WI38 (cell line): ENCODE data around the gene SSC4D.

ENCODE experiments used
- H3K4me3 ChIP-seq: 2 replicates; pipeline ENCODE4 v1.5.1; 2011; ENCODE audit warnings: low read depth, mild to moderate bottlenecking, control low read depth, low read length
- TF ChIP-seq, protein P1 (sequence below): IDR thresholded peaks from 2 replicates; pipeline ENCODE4 v1.5.1; 2012; ENCODE audit warnings: low read depth, mild to moderate bottlenecking, control low read depth, low read length

SSC4D gene

DNA sequence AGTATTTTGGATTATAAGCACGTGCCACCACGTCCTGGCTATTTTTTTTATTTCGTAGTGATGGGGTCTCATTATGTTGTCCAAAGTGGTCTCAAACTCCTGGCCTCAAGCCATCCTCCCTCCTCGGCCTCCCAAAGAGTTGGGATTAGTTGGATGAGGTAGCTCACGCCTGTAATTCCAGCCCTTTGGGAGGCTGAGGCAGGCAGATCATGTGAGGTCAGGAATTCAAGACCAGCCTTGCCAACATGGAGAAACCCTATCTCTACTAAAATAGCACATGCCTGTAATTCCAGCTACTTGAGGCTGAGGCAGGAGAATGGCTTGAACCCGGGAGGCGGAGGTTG is 28.9 kb downstream of the SSC4D start:
- TF ChIP-seq, protein P1, sequence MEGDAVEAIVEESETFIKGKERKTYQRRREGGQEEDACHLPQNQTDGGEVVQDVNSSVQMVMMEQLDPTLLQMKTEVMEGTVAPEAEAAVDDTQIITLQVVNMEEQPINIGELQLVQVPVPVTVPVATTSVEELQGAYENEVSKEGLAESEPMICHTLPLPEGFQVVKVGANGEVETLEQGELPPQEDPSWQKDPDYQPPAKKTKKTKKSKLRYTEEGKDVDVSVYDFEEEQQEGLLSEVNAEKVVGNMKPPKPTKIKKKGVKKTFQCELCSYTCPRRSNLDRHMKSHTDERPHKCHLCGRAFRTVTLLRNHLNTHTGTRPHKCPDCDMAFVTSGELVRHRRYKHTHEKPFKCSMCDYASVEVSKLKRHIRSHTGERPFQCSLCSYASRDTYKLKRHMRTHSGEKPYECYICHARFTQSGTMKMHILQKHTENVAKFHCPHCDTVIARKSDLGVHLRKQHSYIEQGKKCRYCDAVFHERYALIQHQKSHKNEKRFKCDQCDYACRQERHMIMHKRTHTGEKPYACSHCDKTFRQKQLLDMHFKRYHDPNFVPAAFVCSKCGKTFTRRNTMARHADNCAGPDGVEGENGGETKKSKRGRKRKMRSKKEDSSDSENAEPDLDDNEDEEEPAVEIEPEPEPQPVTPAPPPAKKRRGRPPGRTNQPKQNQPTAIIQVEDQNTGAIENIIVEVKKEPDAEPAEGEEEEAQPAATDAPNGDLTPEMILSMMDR, result no peak
- H3K4me3 ChIP-seq, result no peak overlapping the region

DNA sequence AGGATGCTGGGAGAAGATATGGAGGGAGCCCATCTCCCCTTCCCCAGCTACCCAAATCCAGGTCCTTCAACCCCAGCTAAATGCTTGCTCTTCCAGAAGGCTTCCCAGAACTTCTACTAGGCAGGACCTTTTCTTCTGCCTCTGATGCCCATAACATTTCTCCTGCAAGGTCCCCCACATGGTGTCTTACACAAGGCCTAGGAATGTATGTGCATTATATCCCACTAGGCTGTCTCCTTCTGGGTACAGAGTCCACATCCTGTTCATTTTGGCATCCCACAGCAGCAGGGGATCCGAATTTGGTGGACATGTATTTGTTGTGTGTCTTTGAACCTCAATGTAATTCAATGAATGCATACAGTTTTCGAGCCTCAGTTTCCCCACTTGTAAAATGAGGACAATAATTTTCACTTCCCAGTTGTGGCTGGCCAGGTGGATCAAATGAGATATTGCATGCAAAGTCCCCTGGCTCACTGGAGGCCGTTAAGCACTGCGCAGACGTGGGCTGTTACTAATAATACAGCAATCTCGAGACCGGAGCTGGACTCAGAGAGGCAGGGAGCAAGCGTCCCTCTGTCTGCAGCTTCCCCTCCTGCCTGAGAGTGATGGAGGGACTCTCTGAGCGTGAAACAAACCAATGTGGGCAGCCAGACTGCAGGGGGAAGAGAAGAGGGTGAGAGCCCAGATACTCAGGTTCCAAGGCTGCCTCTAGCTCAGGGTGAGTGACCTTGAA is 32.1 kb downstream of the SSC4D start:
- TF ChIP-seq, protein P1, result no peak

DNA sequence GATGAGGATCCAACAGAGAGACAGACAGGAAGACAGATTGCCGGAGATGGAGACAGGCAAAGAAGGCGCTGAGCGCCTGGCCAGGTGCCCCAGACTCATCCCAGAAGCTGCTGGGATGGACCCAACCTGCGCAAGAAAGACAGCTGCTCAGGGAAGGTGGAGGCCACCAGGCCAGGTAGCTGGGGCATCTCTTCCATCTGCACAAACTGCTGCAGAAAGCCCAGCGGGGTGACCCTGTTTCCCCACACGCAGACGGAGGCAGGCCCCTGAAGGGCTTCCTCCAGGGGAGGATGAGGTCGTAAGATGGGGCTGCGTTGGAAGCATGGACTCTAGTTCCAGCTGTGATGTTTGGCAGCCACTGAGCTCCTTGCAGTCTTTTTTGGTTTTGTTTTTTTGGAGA is 34.2 kb downstream of the SSC4D start:
- H3K4me3 ChIP-seq, result no peak overlapping the region

More for the DNA sequence above, 32.1 kb downstream of the SSC4D start:
- H3K4me3 ChIP-seq, result no peak overlapping the region

DNA sequence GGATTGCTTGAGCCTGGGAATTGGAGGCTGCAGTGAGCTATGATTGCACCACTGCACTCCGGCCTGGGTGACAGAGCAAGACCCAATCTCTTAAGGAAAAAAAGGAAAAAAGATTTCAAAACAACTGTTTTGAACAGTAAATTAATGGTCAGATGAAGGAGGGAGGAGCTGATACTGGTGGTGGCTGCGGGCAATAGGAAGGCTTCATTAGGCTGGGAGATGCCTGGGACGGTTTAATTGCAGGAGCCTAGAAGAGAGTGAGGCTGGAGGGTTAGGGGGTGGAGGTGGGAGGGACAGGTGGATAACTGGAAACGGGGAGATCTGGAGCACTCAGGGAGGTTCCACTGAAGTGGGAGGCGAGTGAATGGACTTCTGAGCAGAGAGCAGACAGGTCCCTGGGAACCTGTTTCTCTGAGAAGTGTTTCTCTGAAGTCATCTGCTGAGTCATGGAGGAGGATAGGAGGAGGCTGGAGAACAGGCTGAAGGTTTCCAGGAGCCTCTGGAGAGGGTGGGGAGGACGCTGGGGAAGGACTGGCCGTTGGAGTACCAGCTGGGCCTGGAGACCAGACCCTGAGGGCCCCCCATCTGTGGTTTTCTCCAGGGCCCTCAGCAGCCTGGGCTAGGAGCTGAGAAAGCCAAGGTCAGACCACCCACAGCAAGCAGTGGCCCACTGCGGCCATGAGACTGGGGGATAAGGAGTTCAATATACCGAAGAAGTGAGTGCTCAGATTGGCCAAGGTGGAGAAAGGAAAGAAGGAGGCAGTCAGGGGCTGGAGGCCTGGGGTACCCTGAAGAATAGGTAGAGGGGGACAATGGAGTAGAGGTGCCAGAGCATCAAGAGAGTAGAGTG is 36.3 kb downstream of the SSC4D start:
- TF ChIP-seq, protein P1, result no peak
- H3K4me3 ChIP-seq, result no peak overlapping the region

More for the DNA sequence above, 34.2 kb downstream of the SSC4D start:
- TF ChIP-seq, protein P1, result no peak

DNA sequence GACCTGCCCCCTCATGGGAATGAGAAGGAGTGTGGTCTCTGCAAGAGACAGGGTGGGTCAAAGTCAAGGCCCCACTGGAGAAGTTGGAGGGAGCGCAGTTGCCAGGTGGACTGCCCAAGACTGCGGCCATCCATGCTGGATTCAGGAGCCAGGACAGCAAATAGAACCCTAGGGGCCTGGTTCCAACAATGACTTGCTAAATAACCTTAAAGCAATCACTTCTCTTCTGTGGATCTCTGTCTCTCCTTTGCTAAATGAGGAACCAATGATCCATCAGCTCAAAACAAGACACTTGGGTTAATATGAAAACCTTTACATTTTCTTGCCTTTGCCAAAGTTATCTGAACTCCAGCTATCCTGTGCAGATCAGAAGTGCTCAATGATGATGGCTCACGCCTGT is 38.1 kb downstream of the SSC4D start:
- TF ChIP-seq, protein P1, result no peak
- H3K4me3 ChIP-seq, result no peak overlapping the region

DNA sequence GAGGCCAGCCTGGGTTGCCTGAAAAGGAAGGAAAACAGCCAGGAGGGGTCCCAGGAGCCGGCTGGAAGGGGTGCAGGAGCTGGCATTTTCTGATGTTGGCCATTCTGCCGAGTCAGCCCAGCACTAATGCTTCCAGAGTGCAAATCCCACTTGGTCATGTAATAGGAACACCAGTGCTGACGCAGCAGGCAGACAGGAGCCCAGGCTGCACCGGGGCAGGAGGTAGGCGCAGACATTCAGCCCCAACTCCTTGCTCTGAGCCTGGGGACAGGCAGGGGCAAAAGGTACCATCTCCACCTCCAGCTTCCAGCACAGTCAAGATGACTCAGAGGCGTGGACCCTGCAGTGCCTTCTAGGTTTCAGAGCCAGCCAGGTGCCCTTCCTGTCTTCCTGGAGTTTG is 40.5 kb downstream of the SSC4D start:
- H3K4me3 ChIP-seq, result no peak overlapping the region
- TF ChIP-seq, protein P1, result no peak

DNA sequence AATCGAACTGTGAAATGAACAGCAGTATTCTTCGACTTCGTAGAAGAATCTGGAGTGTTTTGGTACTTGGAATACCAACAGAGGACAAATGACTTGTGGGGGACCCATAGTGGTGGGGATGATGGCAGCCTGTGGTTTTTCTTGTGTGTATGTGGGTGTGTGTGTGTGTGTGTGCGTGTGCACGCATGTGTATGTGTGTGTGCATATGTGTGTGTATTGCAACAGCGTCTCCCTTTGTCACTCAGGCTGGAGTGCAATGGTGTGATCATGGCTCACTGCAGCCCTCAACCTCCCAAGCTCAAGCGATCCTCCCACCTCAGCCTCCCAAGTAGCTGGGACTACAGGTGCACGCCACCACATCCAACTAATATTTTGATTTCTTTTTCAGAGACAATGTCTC is 41.3 kb downstream of the SSC4D start:
- H3K4me3 ChIP-seq, result no peak overlapping the region
- TF ChIP-seq, protein P1, result no peak
